CD4-positive, CD25-positive, alpha-beta regulatory T cell (primary cell): ENCODE data around the gene NARS2. TPM values are rescaled to one million over a fixed set of nuclear protein-coding genes. Genes with fewer than 3 reads are reported as not detected.
A peak's percentile ranks its signal among the peaks of the same experiment; 100 is the strongest.

Experiments used
- ATAC-seq, 2 donors: fragments of 150-1000 bp; cut with Tn5 transposase; one replicate each; pipeline ENCODE4 v1.10.0; 2021; ENCODE audit warnings: low read depth in 2 of 2, moderate number of reproducible peaks in 2 of 2, moderate library complexity in 1 of 2
- DNase-seq, 3 donors: peaks; one replicate each; pipeline versions ENCODE4 v3.0.0 to v3.0.0-alpha.2; 2012 to 2022; ENCODE audit warnings: mixed read lengths in 1 of 3
- H3K27ac ChIP-seq: one replicate; pipeline ENCODE4 v1.7.0; 2013; ENCODE audit warnings: mild to moderate bottlenecking, low read length; ENCODE audit not compliant: insufficient read depth, poor library complexity, severe bottlenecking
- H3K27me3 ChIP-seq: one replicate; pipeline ENCODE4 v1.7.0; 2013; ENCODE audit warnings: low read length; ENCODE audit not compliant: control insufficient read depth, insufficient read depth
- H3K36me3 ChIP-seq: one replicate; pipeline ENCODE4 v1.7.0; 2013; ENCODE audit warnings: mild to moderate bottlenecking, low read length, moderate library complexity; ENCODE audit not compliant: control insufficient read depth, insufficient read depth
- H3K4me1 ChIP-seq: 2 replicates; pipeline ENCODE4 v1.7.0; 2013; ENCODE audit warnings: mild to moderate bottlenecking, low read length; ENCODE audit not compliant: insufficient read depth, control insufficient read depth, poor library complexity, severe bottlenecking
- H3K4me3 ChIP-seq: one replicate; pipeline ENCODE4 v1.7.0; 2013; ENCODE audit warnings: low read depth, mild to moderate bottlenecking, low read length, moderate library complexity
- H3K9me3 ChIP-seq, 2 experiments: 1 replicate in 1 of 2; 2 replicates in 1 of 2; pipeline ENCODE4 v1.7.0; 2013; ENCODE audit warnings: low read length in 2 of 2, mild to moderate bottlenecking in 1 of 2, moderate library complexity in 1 of 2; ENCODE audit not compliant: control insufficient read depth in 2 of 2
- H3K27ac Mint-ChIP-seq, 3 donors: one replicate each; pipeline ENCODE4 v1.8.0; 2020 to 2022; ENCODE audit warnings: mild to moderate bottlenecking in 3 of 3, mixed read lengths in 3 of 3, moderate library complexity in 2 of 3
- H3K27me3 Mint-ChIP-seq: one replicate; pipeline ENCODE4 v1.8.0; 2022; ENCODE audit warnings: mild to moderate bottlenecking, mixed read lengths
- H3K36me3 Mint-ChIP-seq: one replicate; pipeline ENCODE4 v1.8.0; 2020; ENCODE audit warnings: mixed read lengths
- H3K4me1 Mint-ChIP-seq, 4 donors: one replicate each; pipeline ENCODE4 v1.8.0; 2020 to 2022; ENCODE audit warnings: mixed read lengths in 4 of 4, mild to moderate bottlenecking in 1 of 4
- H3K4me3 Mint-ChIP-seq, 4 donors: one replicate each; pipeline ENCODE4 v1.8.0; 2020 to 2022; ENCODE audit warnings: mild to moderate bottlenecking in 4 of 4, mixed read lengths in 4 of 4, moderate library complexity in 3 of 4
- H3K9me3 Mint-ChIP-seq, 7 donors: one replicate each; pipeline ENCODE4 v1.8.0; 2020 to 2022; ENCODE audit warnings: mixed read lengths in 7 of 7, mild to moderate bottlenecking in 3 of 7, moderate library complexity in 2 of 7
- polyA plus RNA-seq, 4 donors: library from polyadenylated mRNA; unstranded; fragments of 300-500 nt; fragmentation: Illumina TruSeq; gene quantifications; one replicate each; pipeline ENCODE4 v1.2.3, GENCODE V29; 2021
- total RNA-seq: library from RNA; stranded (reverse); gene quantifications from one replicate; pipeline ENCODE4 v1.2.3, GENCODE V29; 2022

Gene NARS2
- total and polyA plus RNA-seq, 5 donors from 2014 or later, result 9.3 to 22.9 (median 11.1) TPM

GRCh38 chr11:78594814-78595213, 20.1 kb upstream of the NARS2 start:
- Mint-ChIP-seq H3K36me3 (no peaks in the 10 kb centered on the region), H3K27ac (no peak overlapping the region), H3K4me1 (peaks cover 0 to 5% (median 0%) of the 10 kb centered on the region in 4 donors), H3K9me3 (peaks cover 0 to 2% (median 0%) of the 10 kb centered on the region in 7 donors), H3K4me3 (no peak overlapping the region), H3K27me3 (peaks cover 21% of the 10 kb centered on the region)
- no peaks in the 10 kb centered on the region for H3K36me3 ChIP-seq
- H3K27me3 ChIP-seq, result peaks cover 6% of the 10 kb centered on the region
- H3K9me3 ChIP-seq, result no peaks in the 10 kb centered on the region
- H3K27ac ChIP-seq, result no peak overlapping the region
- ATAC-seq, result no peak
- H3K4me1 ChIP-seq, result no peaks in the 10 kb centered on the region
- DNase-seq, result no peak
- H3K4me3 ChIP-seq, result no peak overlapping the region

GRCh38 chr11:78588517-78588916, 13.9 kb upstream of the NARS2 start:
- no peak for DNase-seq
- H3K4me3 ChIP-seq, result no peak overlapping the region
- Mint-ChIP-seq H3K27ac (peak overlapping the region in 1 of 3 donors; percentile 86), H3K27me3 (peaks cover 11% of the 10 kb centered on the region), H3K4me1 (no peaks in the 10 kb centered on the region), H3K36me3 (no peaks in the 10 kb centered on the region), H3K4me3 (no peak overlapping the region), H3K9me3 (peaks cover 0 to 15% (median 8%) of the 10 kb centered on the region in 7 donors)
- peaks cover 16% of the 10 kb centered on the region for H3K27me3 ChIP-seq
- peaks cover 12 to 21% of the 10 kb centered on the region in 2 experiments for H3K9me3 ChIP-seq
- no peaks in the 10 kb centered on the region for H3K36me3 ChIP-seq
- no peaks in the 10 kb centered on the region for H3K4me1 ChIP-seq
- ATAC-seq, result no peak
- H3K27ac ChIP-seq, result no peak overlapping the region

- Mint-ChIP-seq H3K9me3 (peaks cover 0 to 19% (median 8%) of the 10 kb centered on the region in 7 donors), H3K4me1 (no peaks in the 10 kb centered on the region), H3K36me3 (peaks cover 4% of the 10 kb centered on the region), H3K4me3 (no peak overlapping the region), H3K27me3 (peaks cover 13% of the 10 kb centered on the region), H3K27ac (no peak overlapping the region)
- no peak for ATAC-seq
- Histone ChIP-seq H3K9me3 (peaks cover 23 to 32% of the 10 kb centered on the region in 2 experiments), H3K4me3 (no peak overlapping the region), H3K4me1 (no peaks in the 10 kb centered on the region), H3K27ac (no peak overlapping the region), H3K36me3 (no peaks in the 10 kb centered on the region), H3K27me3 (peaks cover 19% of the 10 kb centered on the region)
- no peak for DNase-seq
Observed at GRCh38 chr11:78587446-78587845, 12.8 kb upstream of the NARS2 start.

- Mint-ChIP-seq H3K36me3 (peaks cover 4% of the 10 kb centered on the region), H3K27me3 (peaks cover 17% of the 10 kb centered on the region), H3K9me3 (peaks cover 0 to 19% (median 8%) of the 10 kb centered on the region in 7 donors), H3K27ac (no peak overlapping the region), H3K4me3 (no peak overlapping the region), H3K4me1 (no peaks in the 10 kb centered on the region)
- Histone ChIP-seq H3K9me3 (peaks cover 28 to 33% of the 10 kb centered on the region in 2 experiments), H3K4me3 (no peak overlapping the region), H3K27ac (no peak overlapping the region), H3K4me1 (no peaks in the 10 kb centered on the region), H3K27me3 (peaks cover 20% of the 10 kb centered on the region), H3K36me3 (no peaks in the 10 kb centered on the region)
- DNase-seq (peak in 2 of 3 donors; percentile 15 to 54), ATAC-seq (no peak)
Observed at GRCh38 chr11:78586452-78587046, 11.9 kb upstream of the NARS2 start.

- Mint-ChIP-seq H3K4me3 (no peak overlapping the region), H3K4me1 (no peaks in the 10 kb centered on the region), H3K9me3 (peaks cover 0 to 19% (median 8%) of the 10 kb centered on the region in 7 donors), H3K27ac (no peak overlapping the region), H3K36me3 (peaks cover 4% of the 10 kb centered on the region), H3K27me3 (peaks cover 28% of the 10 kb centered on the region)
- H3K27ac ChIP-seq, result no peak overlapping the region
- peaks cover 28 to 33% of the 10 kb centered on the region in 2 experiments for H3K9me3 ChIP-seq
- no peak overlapping the region for H3K4me3 ChIP-seq
- ATAC-seq (no peak), DNase-seq (no peak)
- H3K4me1 ChIP-seq, result no peaks in the 10 kb centered on the region
- no peaks in the 10 kb centered on the region for H3K36me3 ChIP-seq
- peaks cover 11% of the 10 kb centered on the region for H3K27me3 ChIP-seq
Observed at GRCh38 chr11:78583889-78584288, 9.2 kb upstream of the NARS2 start.

- H3K4me3 ChIP-seq, result no peak overlapping the region
- ATAC-seq (no peak), DNase-seq (no peak)
- peaks cover 0 to 2% (median 0%) of the 10 kb centered on the region in 7 donors for H3K9me3 Mint-ChIP-seq
- H3K27me3 Mint-ChIP-seq, result peaks cover 31% of the 10 kb centered on the region
- peaks cover under 1% of the 10 kb centered on the region for H3K36me3 Mint-ChIP-seq
- peak overlapping the region in 1 of 3 donors; percentile 11 for H3K27ac Mint-ChIP-seq
- peaks cover 2 to 5% of the 10 kb centered on the region in 2 experiments for H3K9me3 ChIP-seq
- H3K4me1 Mint-ChIP-seq, result peaks cover under 1 to 25% (median 18%) of the 10 kb centered on the region in 4 donors
- peak overlapping the region in 2 of 4 donors; percentile 19 to 70 for H3K4me3 Mint-ChIP-seq
- H3K4me1 ChIP-seq, result peaks cover 17% of the 10 kb centered on the region
- H3K27me3 ChIP-seq, result peaks cover 3% of the 10 kb centered on the region
- H3K36me3 ChIP-seq, result no peaks in the 10 kb centered on the region
- H3K27ac ChIP-seq, result no peak overlapping the region
Observed at GRCh38 chr11:78577495-78577894, 2.8 kb upstream of the NARS2 start.

GRCh38 chr11:78576549-78577097, 2.0 kb upstream of the NARS2 start:
- Mint-ChIP-seq H3K36me3 (peaks cover 4% of the 10 kb centered on the region), H3K4me1 (peaks cover 4 to 31% (median 24%) of the 10 kb centered on the region in 4 donors), H3K9me3 (no peaks in the 10 kb centered on the region), H3K4me3 (peak overlapping the region in 2 of 4 donors; percentile 10 to 48), H3K27ac (no peak overlapping the region), H3K27me3 (peaks cover 27% of the 10 kb centered on the region)
- Histone ChIP-seq H3K27ac (no peak overlapping the region), H3K9me3 (peaks cover 0 to under 1% of the 10 kb centered on the region in 2 experiments), H3K27me3 (no peaks in the 10 kb centered on the region), H3K36me3 (no peaks in the 10 kb centered on the region), H3K4me1 (peaks cover 17% of the 10 kb centered on the region), H3K4me3 (no peak overlapping the region)
- ATAC-seq (no peak), DNase-seq (no peak)
